Upper lobe of right lung (tissue), 1 donor: ENCODE data around the gene ATP2B1. TPM values are rescaled to one million over a fixed set of nuclear protein-coding genes. Genes with fewer than 3 reads are reported as not detected.
"Not testable (repeated sequence)": the region's sequence is repeated elsewhere in the genome, so short reads cannot be mapped to it uniquely, and the experiment has no call there.

ENCODE experiments used
- ATAC-seq: fragments of 200-7000 bp; cut with Tn5 transposase; one replicate; pipeline ENCODE4 v1.9.1; 2020; ENCODE audit warnings: mild to moderate bottlenecking, moderate library complexity
- DNase-seq: peaks from one replicate; pipeline ENCODE4 v3.0.0-alpha.2; 2020
- H3K27ac ChIP-seq: fragments of 200-600 bp; one replicate; pipeline ENCODE4 v1.8.0; 2022
- H3K27me3 ChIP-seq: fragments of 200-600 bp; one replicate; pipeline ENCODE4 v1.8.0; 2022; ENCODE audit warnings: mild to moderate bottlenecking
- H3K36me3 ChIP-seq: fragments of 200-600 bp; one replicate; pipeline ENCODE4 v1.8.0; 2022
- H3K4me1 ChIP-seq: fragments of 200-600 bp; one replicate; pipeline ENCODE4 v1.8.0; 2022
- H3K4me3 ChIP-seq: fragments of 200-600 bp; one replicate; pipeline ENCODE4 v1.8.0; 2022; ENCODE audit warnings: mild to moderate bottlenecking
- H3K9me3 ChIP-seq: fragments of 200-600 bp; one replicate; pipeline ENCODE4 v1.8.0; 2022
- CTCF ChIP-seq: fragments of 200-600 bp; IDR thresholded peaks from one replicate; pipeline ENCODE4 v1.8.0; 2022; ENCODE audit warnings: antibody characterized with exemption
- intact Hi-C: fragments of 100-400 bp; cut with DNase I; formaldehyde crosslinking; loops from one replicate; pipeline ENCODE4 v1.11.0; 2022
- total RNA-seq: library from RNA; stranded (reverse); fragmentation: NEBNext Ultra II Directional; extraction: Animal tissue kit (Norgen Biotek cat#: 25700); gene quantifications from one replicate; pipeline ENCODE4 v1.2.1, GENCODE V29; 2021
- donor health status: DM: no; HTN: yes; CAD: no; lungs with severe emphysema.

The ATP2B1 gene
- total RNA-seq, 1 donor from 2014 or later, result 46.6 TPM

- TF ChIP-seq CTCF, result no peak
- Histone ChIP-seq H3K27ac (no peak overlapping the region), H3K4me3 (no peak overlapping the region), H3K36me3 (no peaks in the 10 kb centered on the region), H3K27me3 (no peaks in the 10 kb centered on the region), H3K9me3 (no peaks in the 10 kb centered on the region), H3K4me1 (peaks cover 6% of the 10 kb centered on the region)
- DNase-seq (no peak), ATAC-seq (no peak)
- intact Hi-C loops, result no loop called here
These were observed 6.9 kb downstream of the ATP2B1 start for GRCh38 chr12:89701606-89702206.

- no peak overlapping the region for H3K4me3 ChIP-seq
- ATAC-seq (peak; percentile 81), DNase-seq (no peak)
- no peaks in the 10 kb centered on the region for H3K36me3 ChIP-seq
- no peak overlapping the region for H3K27ac ChIP-seq
- H3K27me3 ChIP-seq, result no peaks in the 10 kb centered on the region
- intact Hi-C loops, result no loop called here
- no peak for TF ChIP-seq CTCF
- H3K9me3 ChIP-seq, result no peaks in the 10 kb centered on the region
- H3K4me1 ChIP-seq, result peaks cover 9% of the 10 kb centered on the region
These were observed 8.3 kb downstream of the ATP2B1 start for GRCh38 chr12:89700191-89700810.

GRCh38 chr12:89698607-89699006 lies 10.0 kb downstream of the ATP2B1 start:
- no peak overlapping the region for H3K27ac ChIP-seq
- H3K4me3 ChIP-seq, result no peak overlapping the region
- no peaks in the 10 kb centered on the region for H3K9me3 ChIP-seq
- ATAC-seq (no peak), DNase-seq (no peak)
- no peaks in the 10 kb centered on the region for H3K36me3 ChIP-seq
- peaks cover 20% of the 10 kb centered on the region for H3K4me1 ChIP-seq
- H3K27me3 ChIP-seq, result no peaks in the 10 kb centered on the region
- intact Hi-C loops, result no loop called here
- no peak for TF ChIP-seq CTCF

GRCh38 chr12:89697728-89698127 lies 10.9 kb downstream of the ATP2B1 start:
- not testable (repeated sequence) for ATAC-seq

GRCh38 chr12:89697296-89697695 lies 11.3 kb downstream of the ATP2B1 start:
- Histone ChIP-seq H3K27me3 (no peaks in the 10 kb centered on the region), H3K9me3 (no peaks in the 10 kb centered on the region), H3K36me3 (no peaks in the 10 kb centered on the region), H3K4me1 (peaks cover 28% of the 10 kb centered on the region), H3K27ac (no peak overlapping the region), H3K4me3 (no peak overlapping the region)
- DNase-seq (no peak), ATAC-seq (no peak)
- intact Hi-C loops, result no loop called here
- TF ChIP-seq CTCF, result no peak

More at GRCh38 chr12:89697728-89698127, 10.9 kb downstream of the ATP2B1 start:
- H3K36me3 ChIP-seq, DNase-seq, intact Hi-C loops, H3K27ac ChIP-seq, H3K27me3 ChIP-seq, H3K9me3 ChIP-seq, H3K4me3 ChIP-seq: not testable (repeated sequence)
- peaks cover 28% of the 10 kb centered on the region for H3K4me1 ChIP-seq

- intact Hi-C loops, result no loop called here
- H3K4me1 ChIP-seq, result peaks cover 28% of the 10 kb centered on the region
These were observed 12.8 kb downstream of the ATP2B1 start for GRCh38 chr12:89695830-89696229.

More at GRCh38 chr12:89695830-89696229, 12.8 kb downstream of the ATP2B1 start:
- Histone ChIP-seq H3K9me3 (no peaks in the 10 kb centered on the region), H3K4me3 (no peak overlapping the region), H3K27ac (no peak overlapping the region), H3K36me3 (no peaks in the 10 kb centered on the region), H3K27me3 (no peaks in the 10 kb centered on the region)
- DNase-seq (no peak), ATAC-seq (no peak)
- TF ChIP-seq CTCF, result no peak
